A172 (cell line): ENCODE data around the gene NFAM1. TPM values are rescaled to one million over a fixed set of nuclear protein-coding genes. Genes with fewer than 3 reads are reported as not detected.

Source experiments
- DNase-seq: peaks from one replicate; pipeline ENCODE4 v3.0.0-alpha.2; 2015; ENCODE audit warnings: low spot score
- total RNA-seq: library from RNA; depleted of rRNA; stranded (reverse); fragments of >200 nt; shearing (Covaris generic); gene quantifications from 2 replicates; pipeline ENCODE4 v1.2.3, GENCODE V29; 2014

Gene NFAM1
- total RNA-seq, 1 experiment from 2014 or later, result 0.02 TPM

GRCh38 chr22:42360348-42360747 lies 71.9 kb downstream of the NFAM1 start:
- no peak for DNase-seq

GRCh38 chr22:42358643-42359558 lies 73.3 kb downstream of the NFAM1 start:
- DNase-seq, result no peak

- DNase-seq, result peak; percentile 28
Measured at GRCh38 chr22:42357634-42358296, 74.4 kb downstream of the NFAM1 start.

GRCh38 chr22:42357221-42357620 lies 75.0 kb downstream of the NFAM1 start:
- no peak for DNase-seq

GRCh38 chr22:42356533-42356932 lies 75.7 kb downstream of the NFAM1 start:
- no peak for DNase-seq

- no peak for DNase-seq
Measured at GRCh38 chr22:42353883-42354727, 78.1 kb downstream of the NFAM1 start.

DNA sequence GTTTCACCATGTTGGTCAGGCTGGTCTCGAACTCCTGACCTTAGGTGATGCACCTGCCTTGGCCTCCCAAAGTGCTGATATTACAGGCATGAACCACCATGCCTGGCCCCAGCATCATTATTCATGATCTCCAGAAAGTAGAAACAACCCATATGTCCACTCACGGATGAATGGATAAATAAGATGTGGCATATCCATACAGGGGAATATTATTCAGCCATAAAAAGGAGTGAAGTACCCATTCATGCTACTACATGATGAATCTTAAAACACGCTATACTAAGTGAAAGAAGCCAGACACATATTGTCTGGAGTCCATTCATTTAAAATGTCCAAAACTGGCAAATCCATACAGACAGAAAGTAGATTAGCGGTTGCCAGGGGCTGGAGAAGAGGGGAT lies 81.8 kb downstream of the NFAM1 start:
- no peak for DNase-seq

GRCh38 chr22:42347281-42347824 lies 84.8 kb downstream of the NFAM1 start:
- no peak for DNase-seq

- DNase-seq, result no peak
Measured at GRCh38 chr22:42346722-42347121, 85.5 kb downstream of the NFAM1 start.

GRCh38 chr22:42345458-42345857 lies 86.7 kb downstream of the NFAM1 start:
- no peak for DNase-seq

GRCh38 chr22:42344361-42344905 lies 87.8 kb downstream of the NFAM1 start:
- no peak for DNase-seq

- DNase-seq, result no peak
Measured at GRCh38 chr22:42343531-42344081, 88.6 kb downstream of the NFAM1 start.

GRCh38 chr22:42343121-42343454 lies 89.1 kb downstream of the NFAM1 start:
- DNase-seq, result no peak

GRCh38 chr22:42342426-42343120 lies 89.6 kb downstream of the NFAM1 start:
- no peak for DNase-seq

DNA sequence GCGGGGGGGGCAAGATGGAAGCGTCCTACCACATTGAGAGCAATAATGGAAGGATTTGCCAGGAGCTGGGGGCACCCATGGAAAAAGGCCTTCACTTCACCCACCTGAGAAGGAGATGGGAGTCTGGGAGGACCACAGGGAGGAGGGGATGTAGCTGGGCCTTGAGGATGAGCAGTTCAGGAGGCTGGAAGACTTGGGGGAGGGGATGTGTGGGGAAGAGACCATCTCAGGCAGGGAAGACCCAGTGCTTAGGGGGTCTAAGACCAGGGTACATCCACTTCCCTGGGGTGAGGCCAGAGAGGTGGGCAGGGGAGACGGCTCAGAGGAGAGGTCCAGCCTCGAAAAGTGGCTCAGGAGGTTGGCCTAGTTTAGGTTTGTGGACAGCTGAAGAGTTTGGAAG lies 90.4 kb downstream of the NFAM1 start:
- DNase-seq, result no peak

GRCh38 chr22:42340829-42341383 lies 91.3 kb downstream of the NFAM1 start:
- no peak for DNase-seq

DNA sequence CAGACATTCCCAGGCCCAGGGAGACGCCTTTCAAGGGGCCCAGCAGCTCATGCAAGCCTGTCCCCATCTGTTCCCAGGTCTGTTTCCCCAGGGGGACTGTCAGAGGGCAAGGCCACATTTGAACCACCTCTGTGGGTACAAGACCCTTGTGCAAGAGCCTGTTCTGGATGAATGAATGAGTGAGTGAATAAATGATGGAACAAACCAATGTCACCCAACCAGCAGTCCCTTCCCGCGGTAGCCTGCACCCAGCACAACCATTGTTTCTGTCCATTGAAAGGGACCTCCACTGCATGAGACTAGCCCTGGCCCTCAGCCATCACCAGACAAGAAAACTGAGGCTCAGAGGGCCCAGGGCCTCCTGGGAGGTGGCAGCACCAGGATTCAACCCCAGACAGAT lies 92.1 kb downstream of the NFAM1 start:
- DNase-seq, result no peak

DNA sequence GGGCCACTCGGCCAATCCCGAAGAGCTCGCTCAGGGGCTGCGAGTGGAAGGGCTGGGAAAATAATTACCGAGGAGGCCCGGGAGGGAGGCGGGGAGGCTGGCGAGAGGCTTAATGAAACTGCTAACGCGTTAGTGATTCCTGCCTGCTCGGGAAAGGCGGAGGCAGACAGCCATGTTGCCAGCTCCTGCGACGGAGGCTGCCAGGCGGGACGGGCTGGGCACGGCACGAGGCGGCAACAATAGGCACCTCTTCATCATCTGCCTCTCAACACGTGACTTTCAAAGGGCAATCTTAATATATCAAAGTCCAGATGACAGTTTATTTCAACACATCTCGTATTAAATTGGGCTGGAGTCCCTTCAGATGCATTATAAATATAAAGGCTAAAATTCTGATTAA lies 93.7 kb downstream of the NFAM1 start:
- no peak for DNase-seq

GRCh38 chr22:42337356-42337755 lies 94.8 kb downstream of the NFAM1 start:
- DNase-seq, result no peak

DNA sequence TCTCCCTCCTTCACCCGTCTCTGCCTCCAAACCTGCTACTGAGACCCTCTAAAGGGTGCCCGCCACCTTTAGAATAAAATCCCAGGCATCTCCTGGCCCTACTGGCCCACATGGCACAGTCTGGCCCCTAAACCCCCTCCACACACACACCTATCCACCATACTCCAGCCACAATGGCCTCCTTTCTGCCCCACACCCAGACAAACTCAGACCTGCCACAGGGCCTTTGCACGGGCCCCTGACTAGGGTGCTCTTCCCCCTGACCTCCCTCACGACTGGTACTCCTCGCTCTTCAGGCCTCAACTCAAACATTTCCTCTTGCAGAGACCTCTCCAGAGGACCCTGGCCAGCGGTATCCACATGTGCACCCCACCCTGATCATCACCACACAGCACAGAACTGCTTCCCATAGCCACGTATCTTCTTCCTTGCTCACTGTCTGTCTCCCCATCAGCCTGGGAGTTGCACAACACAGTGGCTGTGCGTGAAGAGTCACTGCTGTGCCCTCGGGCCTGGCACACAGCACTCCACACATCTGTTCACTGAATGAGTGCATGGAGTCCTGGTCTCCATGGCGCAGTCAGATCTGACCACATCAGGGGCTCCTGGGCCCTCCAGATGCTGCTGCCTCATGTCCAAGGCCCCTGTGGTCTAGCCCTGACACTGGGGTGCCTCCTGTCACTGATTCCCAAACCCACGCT lies 95.5 kb downstream of the NFAM1 start:
- no peak for DNase-seq
